ENCODE data around the gene THSD8. TPM values are rescaled to one million over a fixed set of nuclear protein-coding genes. Genes with fewer than 3 reads are reported as not detected.

THSD8 gene
- total and polyA plus RNA-seq, 11 donors: 0.35 to 6.8 (median 2.2) TPM; not detected in 2

DNA sequence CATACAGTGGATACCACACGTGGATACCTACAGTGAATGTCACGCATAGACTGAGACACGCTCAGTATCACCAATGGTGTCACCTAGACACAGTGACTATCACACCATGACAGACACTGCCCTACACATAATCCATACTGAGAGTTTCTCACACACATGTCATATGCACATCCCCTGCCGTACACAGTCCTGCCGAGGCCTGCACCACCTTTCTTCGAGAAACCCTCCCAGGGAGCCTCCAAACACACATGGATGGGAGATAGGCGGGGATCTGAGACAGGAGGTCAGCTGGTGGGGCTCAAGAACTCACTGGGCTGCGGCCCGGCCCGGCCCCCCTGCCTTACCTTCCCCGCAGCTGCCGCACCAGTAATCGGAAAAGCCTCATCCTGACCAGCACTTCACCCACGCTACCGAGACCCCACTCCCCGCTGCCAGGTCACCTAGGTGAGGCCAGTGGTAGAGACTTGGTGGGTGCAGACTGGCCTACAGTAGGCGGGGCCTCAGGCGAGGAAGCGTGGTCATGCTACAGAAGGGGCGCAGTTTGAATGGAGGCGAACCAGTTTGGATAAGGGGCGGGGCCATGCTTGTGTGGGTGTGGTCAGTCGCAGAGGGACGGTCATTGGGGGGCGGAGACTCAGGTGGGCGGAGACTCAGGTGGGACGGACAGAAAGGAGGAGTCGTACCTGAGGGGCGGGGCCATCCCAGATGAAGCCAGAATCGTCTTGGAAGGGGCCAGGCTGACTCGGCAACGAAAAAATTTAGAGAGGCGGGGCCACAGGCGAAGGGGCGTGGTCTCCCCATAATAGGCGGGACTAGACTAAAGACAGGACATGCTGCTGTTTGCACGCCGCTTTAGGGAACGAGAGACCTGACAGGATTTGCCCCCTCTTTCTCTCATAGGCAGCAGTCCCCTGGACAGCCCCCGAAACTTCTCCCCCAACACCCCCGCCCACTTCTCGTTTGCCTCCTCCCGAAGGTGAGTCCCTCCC, 38.5 kb downstream of the THSD8 start:
- intact Hi-C loops (cut with DNase I): loop anchor here in 4 of 10 donors (5.0 to 10.0 kb wide), 4 partner anchors 33 to 276 kb away; partner anchors contain the start of gene RNASEH2A (in 1 of the 4)
- H3K27ac ChIP-seq: no peak overlapping the region
- no peak for TF ChIP-seq POLR2A (IDR thresholded peaks at IDR 0.05)
- TF ChIP-seq, protein P1, sequence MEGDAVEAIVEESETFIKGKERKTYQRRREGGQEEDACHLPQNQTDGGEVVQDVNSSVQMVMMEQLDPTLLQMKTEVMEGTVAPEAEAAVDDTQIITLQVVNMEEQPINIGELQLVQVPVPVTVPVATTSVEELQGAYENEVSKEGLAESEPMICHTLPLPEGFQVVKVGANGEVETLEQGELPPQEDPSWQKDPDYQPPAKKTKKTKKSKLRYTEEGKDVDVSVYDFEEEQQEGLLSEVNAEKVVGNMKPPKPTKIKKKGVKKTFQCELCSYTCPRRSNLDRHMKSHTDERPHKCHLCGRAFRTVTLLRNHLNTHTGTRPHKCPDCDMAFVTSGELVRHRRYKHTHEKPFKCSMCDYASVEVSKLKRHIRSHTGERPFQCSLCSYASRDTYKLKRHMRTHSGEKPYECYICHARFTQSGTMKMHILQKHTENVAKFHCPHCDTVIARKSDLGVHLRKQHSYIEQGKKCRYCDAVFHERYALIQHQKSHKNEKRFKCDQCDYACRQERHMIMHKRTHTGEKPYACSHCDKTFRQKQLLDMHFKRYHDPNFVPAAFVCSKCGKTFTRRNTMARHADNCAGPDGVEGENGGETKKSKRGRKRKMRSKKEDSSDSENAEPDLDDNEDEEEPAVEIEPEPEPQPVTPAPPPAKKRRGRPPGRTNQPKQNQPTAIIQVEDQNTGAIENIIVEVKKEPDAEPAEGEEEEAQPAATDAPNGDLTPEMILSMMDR (IDR thresholded peaks at IDR 0.05): no peak
- peak overlapping the region in 7 of 12 donors; percentile 4 to 35 (median 16) for H3K4me3 ChIP-seq
- H3K4me1 ChIP-seq: peaks cover 0 to 19% (median 4%) of the 10 kb centered on the region in 12 donors
- no peaks in the 10 kb centered on the region for H3K9me3 ChIP-seq
- peak in 3 of 4 donors; percentile 25 to 49 (median 29) for ATAC-seq
- peaks cover 29 to 99% (median 84%) of the 10 kb centered on the region in 9 donors for H3K27me3 ChIP-seq
- H3K36me3 ChIP-seq: no peaks in the 10 kb centered on the region
- peak in 1 of 5 donors; percentile 42 for DNase-seq
- 12 to 23% (median 22%) methylated on average over 29 to 43 of the region's 43 CpGs for WGBS, 4 donors

DNA sequence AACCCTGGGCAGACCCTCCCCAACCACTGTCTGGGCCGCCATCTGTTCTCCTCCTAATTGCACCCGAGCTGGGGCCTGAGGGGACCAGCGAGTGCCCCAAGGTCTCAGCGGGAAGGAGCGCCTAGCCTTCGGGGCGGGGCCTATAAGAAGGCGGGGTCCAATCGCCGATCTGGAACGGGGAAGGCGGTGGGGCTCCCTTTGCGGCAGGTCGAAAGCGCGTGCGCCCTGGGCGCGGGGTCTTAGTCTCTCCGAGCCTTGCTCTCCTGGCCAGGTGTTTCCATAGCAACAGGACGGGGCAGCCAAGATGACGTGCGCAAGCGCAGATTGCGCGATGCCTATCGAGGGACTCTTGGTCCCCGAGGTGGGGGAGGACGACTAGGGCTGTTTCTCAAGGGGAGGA, 39.2 kb downstream of the THSD8 start:
- no peaks in the 10 kb centered on the region for H3K9me3 ChIP-seq
- ATAC-seq (no peak), DNase-seq (no peak)
- peaks cover 26 to 93% (median 78%) of the 10 kb centered on the region in 9 donors for H3K27me3 ChIP-seq
- TF ChIP-seq, protein P1 (IDR thresholded peaks at IDR 0.05): no peak
- no peak for TF ChIP-seq POLR2A (IDR thresholded peaks at IDR 0.05)
- no peaks in the 10 kb centered on the region for H3K36me3 ChIP-seq
- no peak overlapping the region for H3K27ac ChIP-seq
- peak overlapping the region in 9 of 12 donors; percentile 4 to 35 (median 16) for H3K4me3 ChIP-seq
- intact Hi-C loops (cut with DNase I): loop anchor here in 4 of 10 donors (5.0 to 10.0 kb wide), 4 partner anchors 34 to 276 kb away; partner anchors contain the start of gene RNASEH2A (in 1 of the 4)
- H3K4me1 ChIP-seq: peaks cover 0 to 19% (median 4%) of the 10 kb centered on the region in 12 donors
- whole genome bisulfite sequencing, 4 donors: 2 to 3% (median 2%) methylated on average over 14 to 29 of the region's 29 CpGs

DNA sequence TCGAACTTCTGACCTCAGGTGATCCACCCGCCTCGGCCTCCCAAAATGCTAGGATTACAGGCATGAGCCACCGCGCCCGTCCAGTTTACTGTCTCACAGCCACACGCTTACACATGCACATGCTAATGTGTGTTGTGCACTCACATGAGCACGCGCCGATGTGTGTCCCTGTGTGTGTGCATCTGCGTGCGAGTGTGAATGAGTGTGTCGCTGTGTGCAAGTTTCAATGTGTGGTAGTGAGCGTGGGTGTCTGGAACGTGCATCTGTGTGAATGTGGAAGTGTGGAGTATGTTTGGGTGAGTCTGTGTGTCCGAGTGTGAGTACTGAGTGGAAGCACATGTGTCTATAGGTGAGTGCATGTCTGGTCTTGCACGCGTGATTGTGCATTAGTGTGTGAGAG, 40.6 kb downstream of the THSD8 start:
- DNase-seq: no peak
- H3K4me1 ChIP-seq: peaks cover 0 to 24% (median 7%) of the 10 kb centered on the region in 12 donors
- H3K9me3 ChIP-seq: no peaks in the 10 kb centered on the region
- TF ChIP-seq, protein P1 (IDR thresholded peaks at IDR 0.05): no peak
- TF ChIP-seq POLR2A (IDR thresholded peaks at IDR 0.05): no peak
- ATAC-seq: no peak
- H3K27ac ChIP-seq: no peak overlapping the region
- 93 to 95% (median 94%) methylated on average over 18 of the region's 18 CpGs for WGBS, 4 donors
- H3K36me3 ChIP-seq: no peaks in the 10 kb centered on the region
- H3K4me3 ChIP-seq: no peak overlapping the region
- intact Hi-C loops (cut with DNase I): loop anchor here in 4 of 10 donors (5.0 to 10.0 kb wide), 4 partner anchors 35 to 278 kb away; partner anchors contain the start of gene RNASEH2A (in 1 of the 4)
- H3K27me3 ChIP-seq: peaks cover 26 to 82% (median 65%) of the 10 kb centered on the region in 9 donors

DNA sequence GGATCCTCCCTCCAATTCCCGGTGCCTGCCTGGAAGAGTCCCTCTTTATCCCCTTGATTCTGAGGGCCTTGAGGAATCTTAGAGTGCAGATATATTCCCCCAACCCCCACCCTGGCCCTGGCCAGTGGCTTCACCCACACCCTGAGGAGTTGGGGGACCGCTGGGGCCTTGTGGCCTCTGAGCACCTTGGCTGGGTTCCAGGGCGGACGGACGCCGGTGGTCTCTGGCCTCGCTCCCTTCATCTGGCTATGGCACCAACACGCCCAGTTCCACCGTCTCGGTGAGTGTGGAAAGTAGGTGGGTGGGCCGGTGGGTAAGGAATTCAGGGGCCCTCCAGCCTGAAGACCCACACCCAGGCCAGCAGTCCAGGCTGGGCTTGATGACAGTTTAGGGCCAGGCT, 41.5 kb downstream of the THSD8 start:
- Histone ChIP-seq H3K36me3 (no peaks in the 10 kb centered on the region), H3K27ac (no peak overlapping the region), H3K9me3 (no peaks in the 10 kb centered on the region), H3K27me3 (peaks cover 22 to 74% (median 58%) of the 10 kb centered on the region in 9 donors), H3K4me1 (peaks cover 0 to 24% (median 8%) of the 10 kb centered on the region in 12 donors), H3K4me3 (no peak overlapping the region)
- TF ChIP-seq, protein P1 (IDR thresholded peaks at IDR 0.05): no peak
- no peak for TF ChIP-seq POLR2A (IDR thresholded peaks at IDR 0.05)
- 81 to 88% (median 83%) methylated on average over 4 to 11 of the region's 11 CpGs for WGBS, 4 donors
- intact Hi-C loops (cut with DNase I): loop anchor here in 4 of 10 donors (5.0 to 10.0 kb wide), 4 partner anchors 36 to 279 kb away; partner anchors contain the start of gene RNASEH2A (in 1 of the 4)
- DNase-seq (no peak), ATAC-seq (no peak)
